Measurements from ENCODE around the gene SLC35D2.
"Not testable (repeated sequence)": the region's sequence is repeated elsewhere in the genome, so short reads cannot be mapped to it uniquely, and the experiment has no call there.

Gene SLC35D2

GRCh38 chr9:96350866-96351265, 32.6 kb downstream of the SLC35D2 start:
- DNase-seq = no peak

GRCh38 chr9:96348261-96348660, 35.2 kb downstream of the SLC35D2 start:
- DNase-seq = no peak

- DNase-seq = no peak
Observed at GRCh38 chr9:96345551-96345950, 38.0 kb downstream of the SLC35D2 start.

GRCh38 chr9:96344458-96345180, 38.9 kb downstream of the SLC35D2 start:
- no peak for DNase-seq

- no peak for DNase-seq
Observed at GRCh38 chr9:96343515-96344360, 39.8 kb downstream of the SLC35D2 start.

GRCh38 chr9:96342571-96343245, 40.8 kb downstream of the SLC35D2 start:
- DNase-seq = no peak

GRCh38 chr9:96340707-96341106, 42.8 kb downstream of the SLC35D2 start:
- DNase-seq = no peak

GRCh38 chr9:96338299-96338698, 45.2 kb downstream of the SLC35D2 start:
- no peak for DNase-seq

- DNase-seq = no peak
Observed at GRCh38 chr9:96333958-96334357, 49.6 kb downstream of the SLC35D2 start.

- no peak for DNase-seq
Observed at GRCh38 chr9:96331236-96331947, 52.1 kb downstream of the SLC35D2 start.

GRCh38 chr9:96327694-96328352, 55.7 kb downstream of the SLC35D2 start:
- peak; percentile 45 for DNase-seq

GRCh38 chr9:96323169-96323568, 60.3 kb downstream of the SLC35D2 start:
- DNase-seq = no peak

GRCh38 chr9:96322736-96323135, 60.8 kb downstream of the SLC35D2 start:
- DNase-seq = not testable (repeated sequence)

GRCh38 chr9:96322210-96322609, 61.3 kb downstream of the SLC35D2 start:
- DNase-seq = not testable (repeated sequence)

GRCh38 chr9:96321515-96321914, 62.0 kb downstream of the SLC35D2 start:
- DNase-seq = no peak

- DNase-seq = no peak
Observed at GRCh38 chr9:96320749-96321280, 62.7 kb downstream of the SLC35D2 start.

GRCh38 chr9:96318921-96319565, 64.5 kb downstream of the SLC35D2 start:
- DNase-seq = no peak

- DNase-seq = peak; percentile 69
Observed at GRCh38 chr9:96317335-96317980, 66.1 kb downstream of the SLC35D2 start.

GRCh38 chr9:96309850-96310249, 73.7 kb downstream of the SLC35D2 start:
- DNase-seq = no peak

GRCh38 chr9:96306958-96307357, 76.6 kb downstream of the SLC35D2 start:
- DNase-seq = not testable (repeated sequence)

GRCh38 chr9:96305171-96305570, 78.3 kb downstream of the SLC35D2 start:
- DNase-seq = no peak
